AG20443 (cell line): ENCODE data around the gene TCERG1.

Source experiments
- DNase-seq: peaks from one replicate; pipeline ENCODE4 v3.0.0; 2012; ENCODE audit warnings: low spot score, mixed read lengths

Gene TCERG1

GRCh38 chr5:146446861-146447733, at the start of gene TCERG1:
Gene TCERG1 (plus strand): TSS chr5:146447333. CDS start chr5:146447350, 17 bp downstream.
- DNase-seq = peak; percentile 94

- no peak for DNase-seq
These were observed 48.3 kb upstream of the TCERG1 start for GRCh38 chr5:146398826-146399225.

GRCh38 chr5:146399481-146399880, 47.7 kb upstream of the TCERG1 start:
- no peak for DNase-seq

GRCh38 chr5:146400201-146400600, 46.9 kb upstream of the TCERG1 start:
- no peak for DNase-seq

GRCh38 chr5:146401021-146401420, 46.1 kb upstream of the TCERG1 start:
- DNase-seq = no peak

GRCh38 chr5:146402949-146403348, 44.2 kb upstream of the TCERG1 start:
- no peak for DNase-seq

GRCh38 chr5:146409054-146409671, 38.0 kb upstream of the TCERG1 start:
- DNase-seq = peak; percentile 43

- DNase-seq = no peak
These were observed 36.9 kb upstream of the TCERG1 start for GRCh38 chr5:146410272-146410671.

GRCh38 chr5:146419696-146420095, 27.4 kb upstream of the TCERG1 start:
- DNase-seq = no peak

- no peak for DNase-seq
These were observed 22.1 kb upstream of the TCERG1 start for GRCh38 chr5:146425023-146425422.

GRCh38 chr5:146426305-146426704, 20.8 kb upstream of the TCERG1 start:
- DNase-seq = no peak

GRCh38 chr5:146426853-146427618, 20.1 kb upstream of the TCERG1 start:
- DNase-seq = peak; percentile 68

- DNase-seq = no peak
These were observed 19.5 kb upstream of the TCERG1 start for GRCh38 chr5:146427619-146427997.

GRCh38 chr5:146428658-146429057, 18.5 kb upstream of the TCERG1 start:
- no peak for DNase-seq

- no peak for DNase-seq
These were observed 6.8 kb upstream of the TCERG1 start for GRCh38 chr5:146440353-146440752.

- DNase-seq = peak; percentile 35
These were observed 6.2 kb upstream of the TCERG1 start for GRCh38 chr5:146440870-146441495.

- DNase-seq = no peak
These were observed 5.2 kb upstream of the TCERG1 start for GRCh38 chr5:146441896-146442295.

- DNase-seq = no peak
These were observed 724 bp downstream of the TCERG1 start for GRCh38 chr5:146447734-146448380.

GRCh38 chr5:146448783-146449519, 1.8 kb downstream of the TCERG1 start:
- DNase-seq = no peak

- DNase-seq = no peak
These were observed 2.9 kb downstream of the TCERG1 start for GRCh38 chr5:146450002-146450401.

GRCh38 chr5:146451411-146451810, 4.3 kb downstream of the TCERG1 start:
- DNase-seq = no peak
